ENCODE data around the gene RPS16.

DNA sequence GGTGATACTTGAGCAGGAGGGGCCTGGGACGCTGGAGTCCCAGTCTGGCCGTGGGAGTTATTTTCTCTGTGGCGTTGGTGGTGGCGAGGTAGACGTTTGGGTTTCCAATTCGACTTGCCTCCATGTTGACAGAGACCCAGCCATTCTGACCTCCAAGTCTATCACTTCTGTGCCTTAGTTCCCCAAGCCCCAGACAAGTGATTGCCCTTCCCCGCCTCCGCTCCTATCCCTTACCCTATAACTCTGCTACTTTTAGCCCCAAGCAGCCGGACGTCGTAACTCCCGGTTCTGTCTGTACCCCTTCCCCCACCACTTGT lies 45.4 kb upstream of the RPS16 start:
- no peak for TF ChIP-seq POLR2A (IDR thresholded peaks at IDR 0.05)
- TF ChIP-seq, protein P1, sequence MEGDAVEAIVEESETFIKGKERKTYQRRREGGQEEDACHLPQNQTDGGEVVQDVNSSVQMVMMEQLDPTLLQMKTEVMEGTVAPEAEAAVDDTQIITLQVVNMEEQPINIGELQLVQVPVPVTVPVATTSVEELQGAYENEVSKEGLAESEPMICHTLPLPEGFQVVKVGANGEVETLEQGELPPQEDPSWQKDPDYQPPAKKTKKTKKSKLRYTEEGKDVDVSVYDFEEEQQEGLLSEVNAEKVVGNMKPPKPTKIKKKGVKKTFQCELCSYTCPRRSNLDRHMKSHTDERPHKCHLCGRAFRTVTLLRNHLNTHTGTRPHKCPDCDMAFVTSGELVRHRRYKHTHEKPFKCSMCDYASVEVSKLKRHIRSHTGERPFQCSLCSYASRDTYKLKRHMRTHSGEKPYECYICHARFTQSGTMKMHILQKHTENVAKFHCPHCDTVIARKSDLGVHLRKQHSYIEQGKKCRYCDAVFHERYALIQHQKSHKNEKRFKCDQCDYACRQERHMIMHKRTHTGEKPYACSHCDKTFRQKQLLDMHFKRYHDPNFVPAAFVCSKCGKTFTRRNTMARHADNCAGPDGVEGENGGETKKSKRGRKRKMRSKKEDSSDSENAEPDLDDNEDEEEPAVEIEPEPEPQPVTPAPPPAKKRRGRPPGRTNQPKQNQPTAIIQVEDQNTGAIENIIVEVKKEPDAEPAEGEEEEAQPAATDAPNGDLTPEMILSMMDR (IDR thresholded peaks at IDR 0.05), result no peak
